LNCaP clone FGC (cell line): ENCODE data around the gene RER1.

Experiments used
- DNase-seq: peaks from one replicate; pipeline ENCODE4 v3.0.0-alpha.2; 2011; ENCODE audit warnings: low read depth
- H3K4me3 ChIP-seq: 2 replicates; pipeline ENCODE4 v1.5.1; 2011; ENCODE audit warnings: mild to moderate bottlenecking, low read depth, low read length, control low read depth
- TF ChIP-seq, protein P1 (sequence below): IDR thresholded peaks from 2 replicates; pipeline ENCODE4 v1.5.1; 2012; ENCODE audit warnings: mild to moderate bottlenecking; ENCODE audit not compliant: control insufficient read depth, insufficient read depth; ENCODE audit errors: extremely low read depth

The RER1 gene

DNA sequence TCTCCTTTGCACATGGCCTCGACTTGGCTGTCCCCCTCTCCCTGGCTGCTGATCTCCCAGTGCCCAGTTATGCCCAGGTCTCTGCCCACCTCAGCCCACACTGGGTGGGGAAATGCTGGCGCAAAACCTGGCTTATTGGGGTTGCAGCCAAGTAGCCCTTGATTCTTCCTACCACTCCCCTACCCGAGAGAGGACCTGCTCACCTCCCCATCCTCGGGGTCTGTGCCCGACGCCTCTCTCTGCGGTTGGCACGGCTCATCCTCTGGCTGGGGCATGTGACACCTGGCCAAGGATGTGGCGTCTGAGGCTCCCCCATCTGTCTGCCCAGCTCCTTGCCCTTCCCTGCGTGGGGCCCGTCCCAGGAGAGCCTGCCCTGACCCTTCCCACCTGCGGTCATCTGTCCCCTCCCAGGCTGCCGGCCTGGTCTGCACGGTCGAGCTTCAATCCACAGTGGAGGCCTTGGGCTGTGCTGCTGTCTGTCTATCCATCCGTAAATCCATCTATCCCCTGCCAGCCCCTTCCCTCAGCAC, 27.2 kb downstream of the RER1 start:
- H3K4me3 ChIP-seq: no peak overlapping the region
- DNase-seq: no peak
- TF ChIP-seq, protein P1, sequence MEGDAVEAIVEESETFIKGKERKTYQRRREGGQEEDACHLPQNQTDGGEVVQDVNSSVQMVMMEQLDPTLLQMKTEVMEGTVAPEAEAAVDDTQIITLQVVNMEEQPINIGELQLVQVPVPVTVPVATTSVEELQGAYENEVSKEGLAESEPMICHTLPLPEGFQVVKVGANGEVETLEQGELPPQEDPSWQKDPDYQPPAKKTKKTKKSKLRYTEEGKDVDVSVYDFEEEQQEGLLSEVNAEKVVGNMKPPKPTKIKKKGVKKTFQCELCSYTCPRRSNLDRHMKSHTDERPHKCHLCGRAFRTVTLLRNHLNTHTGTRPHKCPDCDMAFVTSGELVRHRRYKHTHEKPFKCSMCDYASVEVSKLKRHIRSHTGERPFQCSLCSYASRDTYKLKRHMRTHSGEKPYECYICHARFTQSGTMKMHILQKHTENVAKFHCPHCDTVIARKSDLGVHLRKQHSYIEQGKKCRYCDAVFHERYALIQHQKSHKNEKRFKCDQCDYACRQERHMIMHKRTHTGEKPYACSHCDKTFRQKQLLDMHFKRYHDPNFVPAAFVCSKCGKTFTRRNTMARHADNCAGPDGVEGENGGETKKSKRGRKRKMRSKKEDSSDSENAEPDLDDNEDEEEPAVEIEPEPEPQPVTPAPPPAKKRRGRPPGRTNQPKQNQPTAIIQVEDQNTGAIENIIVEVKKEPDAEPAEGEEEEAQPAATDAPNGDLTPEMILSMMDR: no peak

DNA sequence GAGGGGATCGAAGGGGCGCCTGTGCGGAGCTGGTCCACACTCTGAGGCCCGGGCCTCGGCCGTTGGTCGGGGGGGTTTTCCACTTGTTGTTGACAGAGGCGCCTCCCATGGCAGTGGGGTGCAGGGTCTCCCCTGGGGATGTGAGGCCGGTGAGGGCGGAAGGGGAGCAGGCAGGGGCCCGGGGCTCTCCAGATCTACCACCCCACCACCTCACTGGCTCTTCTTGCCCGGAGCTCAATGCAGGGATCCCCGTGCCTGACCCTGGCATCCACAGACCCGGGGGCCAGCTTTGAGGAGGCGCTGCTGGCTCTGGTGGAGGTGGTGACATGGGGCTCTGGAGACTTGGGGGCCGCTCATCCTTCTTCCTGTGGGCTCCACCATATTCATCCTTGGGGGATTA, 27.8 kb downstream of the RER1 start:
- TF ChIP-seq, protein P1: no peak
- no peak overlapping the region for H3K4me3 ChIP-seq
- DNase-seq: no peak

DNA sequence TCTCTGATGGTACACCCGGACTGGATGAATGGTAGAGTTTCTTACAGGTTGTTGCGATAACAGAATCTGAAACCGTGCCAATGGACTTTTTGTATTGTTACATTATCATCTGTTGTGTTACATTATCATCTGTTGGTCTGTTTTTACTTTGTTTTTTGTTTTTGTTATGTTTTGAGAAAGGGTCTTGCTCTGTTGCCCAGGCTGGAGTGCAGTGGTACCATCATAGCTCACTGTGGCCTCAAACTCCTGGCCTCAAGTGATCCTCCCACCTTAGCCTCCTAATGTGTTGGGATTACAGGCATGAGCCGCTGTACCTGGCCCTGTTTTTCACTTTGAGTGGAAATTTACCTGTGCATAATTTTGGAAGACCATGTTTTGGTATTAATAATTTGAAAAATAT, 30.9 kb downstream of the RER1 start:
- TF ChIP-seq, protein P1: no peak
- DNase-seq: no peak
- H3K4me3 ChIP-seq: no peak overlapping the region

DNA sequence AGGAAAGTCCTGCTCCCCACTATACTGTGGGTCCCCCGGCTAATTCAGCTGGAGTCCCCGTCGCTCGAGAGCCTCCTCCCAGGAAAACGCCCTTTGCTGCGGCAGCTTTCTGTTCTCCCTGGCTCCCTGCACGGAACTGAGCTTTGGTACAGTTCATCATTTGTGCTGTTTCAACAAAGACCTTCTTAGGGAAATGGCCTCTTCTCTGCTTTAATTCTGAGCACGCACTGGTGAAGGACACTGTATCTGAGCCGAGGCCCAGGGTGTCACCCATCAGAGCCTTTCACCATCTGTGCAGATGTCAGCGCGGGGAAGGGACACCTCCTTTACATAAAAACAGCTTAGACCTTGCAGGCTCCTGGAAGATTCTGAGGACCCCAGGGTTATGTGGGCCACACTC, 34.3 kb downstream of the RER1 start:
- H3K4me3 ChIP-seq: no peak overlapping the region
- DNase-seq: no peak
- TF ChIP-seq, protein P1: no peak

DNA sequence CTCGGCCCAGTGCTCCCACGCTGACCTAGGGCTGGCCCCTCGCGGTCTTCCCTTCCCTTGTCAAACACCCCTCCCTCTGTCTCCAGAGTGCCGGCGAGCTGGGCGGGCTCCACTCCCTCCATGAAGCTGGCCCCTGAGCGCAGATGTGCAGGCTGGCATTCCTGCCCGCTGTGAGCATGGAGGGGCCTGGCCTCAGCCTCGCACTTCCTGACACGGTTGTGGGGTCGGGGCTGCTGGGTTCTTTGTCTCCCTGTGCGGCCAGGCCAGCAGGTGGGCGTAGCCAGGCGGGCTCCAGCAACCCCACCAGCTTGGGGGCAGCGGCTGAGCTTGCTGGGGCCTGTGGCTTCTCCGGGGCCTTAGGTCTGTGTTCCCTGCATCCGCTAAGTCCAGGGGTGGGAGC, 34.9 kb downstream of the RER1 start:
- TF ChIP-seq, protein P1: no peak
- no peak overlapping the region for H3K4me3 ChIP-seq
- DNase-seq: no peak

DNA sequence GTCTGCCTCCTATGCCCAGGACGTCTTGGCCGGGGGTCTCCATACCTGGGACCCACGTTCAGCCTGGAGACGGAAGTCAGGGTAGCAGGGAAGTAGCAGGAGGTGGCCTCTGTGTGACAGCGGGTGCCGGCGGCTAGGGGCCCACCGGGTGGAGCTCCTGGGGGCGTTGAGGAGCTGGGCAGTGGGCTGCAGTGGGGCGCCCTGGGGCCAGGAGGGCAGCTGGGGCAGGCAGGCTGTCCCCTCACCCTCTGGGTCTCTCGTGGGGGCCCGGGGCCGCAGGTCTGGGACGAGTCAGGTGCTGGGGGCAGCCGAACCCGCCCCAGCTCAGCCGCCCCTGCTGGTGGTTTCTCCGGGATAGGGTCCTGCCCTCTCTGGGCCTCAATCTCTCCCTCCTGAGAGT, 35.4 kb downstream of the RER1 start:
- H3K4me3 ChIP-seq: no peak overlapping the region
- TF ChIP-seq, protein P1: no peak
- DNase-seq: no peak

DNA sequence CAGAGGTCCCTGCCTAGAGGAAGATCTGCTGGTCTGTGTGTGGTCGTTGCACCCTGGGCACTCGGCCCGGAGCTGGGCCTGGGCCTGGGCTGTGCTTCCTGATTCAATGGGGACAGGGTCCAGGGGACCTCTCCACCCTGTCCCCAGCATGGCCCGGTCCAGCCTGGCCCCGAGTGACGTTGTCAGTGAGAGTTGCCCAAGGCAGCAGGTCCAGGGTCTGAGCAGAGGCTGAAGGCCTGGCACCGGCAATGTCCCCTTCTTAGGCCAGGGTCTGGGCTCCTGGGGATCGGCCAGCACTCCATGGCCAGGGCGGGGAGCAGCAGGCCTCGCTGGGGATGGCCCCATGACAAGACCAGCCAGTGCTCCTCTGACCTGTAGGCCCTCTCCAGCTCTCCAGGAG, 36.3 kb downstream of the RER1 start:
- no peak overlapping the region for H3K4me3 ChIP-seq
- DNase-seq: no peak
- TF ChIP-seq, protein P1: no peak
